PC-9 (cell line): ENCODE measurements around the gene SLMAP.

Experiments used
- CTCF ChIP-seq: fragments of 200-600 bp; sonication (generic); conservative IDR thresholded peaks from 2 replicates; pipeline ENCODE4 v1.6.1; 2017; ENCODE audit warnings: mixed run types, antibody characterized with exemption, mild to moderate bottlenecking, moderate library complexity
- EZH2 ChIP-seq: fragments of 200-600 bp; sonication (generic); IDR thresholded peaks from 2 replicates; pipeline ENCODE4 v1.8.0; 2017; ENCODE audit warnings: antibody characterized with exemption, low read depth

GRCh38 chr3:57918123-57918837 is 162.2 kb downstream of the SLMAP start:
- TF ChIP-seq CTCF, result no peak
- TF ChIP-seq EZH2, result no peak
